ENCODE results near the gene HTD2.
"Not testable (repeated sequence)": the region's sequence is repeated elsewhere in the genome, so short reads cannot be mapped to it uniquely, and the experiment has no call there.

HTD2 gene

DNA sequence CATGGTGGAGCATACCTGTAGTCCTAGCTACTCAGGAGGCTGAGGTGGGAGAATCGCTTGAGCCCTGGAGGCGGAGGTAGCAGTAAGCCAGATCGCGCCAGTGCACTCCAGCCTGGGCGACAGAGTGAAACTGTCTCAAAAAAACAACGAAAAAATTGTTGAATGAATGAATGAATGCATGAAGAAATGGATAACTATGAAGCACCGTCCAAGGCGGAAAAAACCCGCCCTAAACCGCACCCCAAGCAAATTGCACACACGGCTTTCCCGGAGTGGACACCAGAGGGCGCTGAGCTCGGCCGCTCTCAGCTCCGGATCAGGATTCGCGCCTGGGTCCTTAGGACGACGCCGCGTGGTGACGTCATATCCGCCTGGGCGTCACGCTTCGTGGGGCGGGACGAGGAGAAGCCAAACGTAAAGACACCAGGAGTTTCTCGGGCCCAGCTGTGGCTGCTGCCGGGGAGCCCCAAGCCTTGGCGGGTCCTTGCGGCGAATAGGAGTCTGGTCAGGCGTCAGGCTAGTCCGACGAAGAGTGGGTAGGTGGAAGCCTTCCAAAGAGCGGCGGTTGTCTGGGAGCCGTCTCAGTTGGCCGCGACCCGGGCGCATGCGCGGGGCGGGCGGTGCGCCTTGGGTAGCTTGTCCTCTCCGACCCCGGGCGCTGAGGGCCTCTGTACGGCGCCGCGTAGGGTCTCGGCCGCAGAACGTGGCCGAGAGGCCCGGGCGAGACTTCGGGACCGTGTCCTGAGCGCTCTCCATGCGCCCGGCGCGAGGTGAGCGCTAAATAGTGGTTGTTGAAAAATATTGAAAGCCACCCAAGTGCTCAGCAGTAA lies at the start of gene HTD2, which contains the start of gene RPP14:
Gene HTD2 (plus strand): TSS at position 639 of the 830 bp plus-strand sequence. CDS start 11,094 bp downstream, outside the sequence.
Gene RPP14 (plus strand): TSS at position 364 of the 830 bp plus-strand sequence. CDS start 4,085 bp downstream, outside the sequence.
- in situ Hi-C loops (cut with MboI; ENCODE audit: low sequenced_read_pairs) = no loop called here

DNA sequence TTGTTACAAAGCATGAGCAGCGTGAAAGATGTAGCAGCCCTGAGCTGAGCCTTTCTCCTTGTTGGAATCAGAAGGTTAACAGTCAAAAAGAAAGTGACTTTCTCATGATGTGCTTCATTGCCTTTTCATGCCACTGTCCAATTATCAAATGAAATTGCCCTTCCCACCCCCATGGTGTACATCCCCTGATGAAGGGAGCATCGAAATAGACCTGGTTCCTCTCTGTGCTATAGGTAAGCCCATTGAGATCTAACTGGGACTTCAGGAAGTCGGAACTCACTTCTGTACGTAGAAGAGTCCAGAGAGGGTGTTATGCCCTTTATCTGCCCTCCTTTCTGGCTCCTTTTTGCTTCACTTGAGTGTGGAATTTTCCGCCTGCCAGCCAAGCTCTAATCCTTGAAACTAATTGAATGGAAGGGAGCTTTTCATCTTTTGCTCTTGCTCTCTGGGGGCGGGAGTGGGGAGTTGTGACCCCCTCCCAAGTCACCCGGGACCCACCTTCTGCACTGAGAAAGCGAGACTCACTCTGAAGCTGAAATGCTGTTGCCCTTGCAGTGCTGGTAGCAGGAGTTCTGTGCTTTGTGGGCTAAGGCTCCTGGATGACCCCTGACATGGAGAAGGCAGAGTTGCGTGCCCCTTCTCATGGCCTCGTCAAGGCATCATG lies 47.8 kb upstream of the HTD2 start:
- in situ Hi-C loops (cut with MboI; ENCODE audit: low sequenced_read_pairs) = no loop called here

DNA sequence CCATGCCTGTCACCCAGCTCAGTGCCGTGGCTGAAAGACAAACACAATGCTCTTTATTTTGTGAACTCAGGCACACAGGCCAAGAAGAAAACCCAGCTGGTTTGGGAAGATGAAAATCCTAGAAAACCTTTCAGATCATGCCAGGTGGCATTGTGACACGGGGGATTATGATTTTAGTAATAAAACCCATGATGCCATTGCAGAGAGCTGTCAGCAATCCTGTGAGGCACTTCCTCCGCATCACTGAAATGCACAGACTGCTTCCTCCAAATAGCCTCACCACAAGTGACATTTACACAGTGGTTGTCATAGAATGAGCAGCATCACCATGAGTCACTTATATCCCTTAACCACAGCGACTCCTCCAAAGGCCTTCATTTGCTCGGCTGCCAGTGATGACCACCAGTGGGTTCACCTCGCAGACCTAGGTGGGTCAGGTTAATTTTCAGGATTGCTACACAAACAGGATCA lies 46.0 kb upstream of the HTD2 start:
- in situ Hi-C loops (cut with MboI; ENCODE audit: low sequenced_read_pairs) = no loop called here

DNA sequence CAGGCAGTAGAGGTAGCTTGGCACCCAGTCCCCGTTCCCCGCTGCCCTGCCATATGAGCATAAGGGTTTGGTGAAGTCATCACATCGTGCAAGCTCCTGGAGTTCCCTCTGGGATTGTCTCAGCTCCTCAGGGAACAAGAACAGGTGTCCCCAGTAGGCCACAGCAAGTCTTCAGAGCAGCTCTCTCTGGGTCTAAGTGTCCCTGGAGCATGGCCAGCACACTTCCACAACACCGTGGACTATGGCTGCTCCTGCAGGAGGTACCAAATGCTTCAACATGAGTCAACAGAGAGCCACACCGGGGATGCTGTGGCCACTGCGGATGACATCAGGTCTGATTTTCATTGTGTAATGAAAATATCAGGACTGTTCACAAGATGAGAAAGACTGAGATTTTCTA lies 45.6 kb upstream of the HTD2 start:
- in situ Hi-C loops (cut with MboI; ENCODE audit: low sequenced_read_pairs) = no loop called here

DNA sequence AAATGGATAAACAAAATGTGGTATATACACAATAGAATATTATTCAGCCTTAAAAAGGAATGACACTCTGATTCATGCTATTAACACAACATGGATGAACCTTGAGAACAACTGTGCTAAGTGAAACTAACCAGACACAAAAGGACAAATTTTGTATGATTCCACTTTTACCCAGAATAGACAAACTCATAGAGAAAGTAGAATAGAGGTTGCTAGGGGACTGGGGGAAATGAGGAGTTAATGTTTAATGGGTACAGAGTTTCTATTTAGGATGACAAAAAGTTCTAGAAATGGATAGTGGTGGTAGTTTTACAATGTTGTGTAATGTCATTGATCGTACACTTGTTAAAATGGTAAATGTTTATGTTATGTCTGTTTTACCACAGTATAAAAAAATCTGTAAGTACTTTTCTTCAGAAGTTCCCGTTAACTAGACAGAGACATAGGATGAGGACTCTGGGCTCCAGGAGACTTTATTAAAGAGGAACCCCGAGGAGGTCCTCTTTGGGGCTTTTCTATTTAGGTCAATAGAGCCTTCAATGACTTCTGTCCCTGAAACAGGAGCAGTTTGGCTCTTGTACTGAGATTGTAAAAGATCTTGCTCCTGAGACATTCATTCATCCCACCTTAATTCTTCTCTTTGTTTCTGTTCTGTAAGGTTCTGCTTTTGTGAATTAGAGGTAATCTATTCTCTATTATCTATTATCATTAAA lies 44.2 kb upstream of the HTD2 start:
- in situ Hi-C loops (cut with MboI; ENCODE audit: low sequenced_read_pairs) = no loop called here

DNA sequence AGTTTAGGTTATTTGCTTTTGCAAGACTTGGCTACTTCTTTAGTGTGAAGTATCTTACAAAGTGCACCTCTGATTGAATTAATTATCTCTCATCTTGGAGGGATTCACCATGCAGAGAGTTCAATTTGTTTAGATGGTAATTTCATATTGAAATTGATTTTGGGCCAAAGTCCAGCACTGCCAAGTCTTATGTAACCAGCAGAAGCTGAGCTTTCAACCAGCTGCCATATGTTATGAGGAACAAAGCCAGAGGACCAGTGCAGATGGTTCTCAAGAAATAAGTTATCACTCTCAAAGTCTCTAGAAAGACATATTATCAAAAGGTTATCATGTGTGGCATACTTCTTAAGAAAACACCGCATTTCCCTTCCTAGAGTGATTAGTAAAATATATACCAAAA lies 39.7 kb upstream of the HTD2 start:
- in situ Hi-C loops (cut with MboI; ENCODE audit: low sequenced_read_pairs) = no loop called here

DNA sequence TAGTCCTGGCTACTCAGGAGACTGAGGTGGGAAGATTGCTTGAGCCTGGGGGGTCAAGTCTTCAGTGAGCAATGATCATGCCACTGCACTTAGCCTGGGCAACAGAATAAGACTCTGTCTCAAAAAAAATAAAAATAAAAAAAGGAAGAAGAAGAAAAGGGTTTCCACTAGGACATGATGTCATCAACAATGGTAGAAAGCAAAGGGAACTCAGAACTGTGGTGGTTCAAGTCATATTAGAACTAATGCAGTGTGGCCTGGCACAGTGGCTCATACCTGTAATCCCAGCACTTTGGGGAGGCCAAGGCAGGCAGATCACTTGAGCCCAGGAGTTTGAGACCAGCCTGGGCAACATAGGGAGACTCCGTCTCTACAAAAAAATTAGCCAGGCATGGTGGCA lies 38.8 kb upstream of the HTD2 start:
- in situ Hi-C loops (cut with MboI; ENCODE audit: low sequenced_read_pairs) = not testable (repeated sequence)

DNA sequence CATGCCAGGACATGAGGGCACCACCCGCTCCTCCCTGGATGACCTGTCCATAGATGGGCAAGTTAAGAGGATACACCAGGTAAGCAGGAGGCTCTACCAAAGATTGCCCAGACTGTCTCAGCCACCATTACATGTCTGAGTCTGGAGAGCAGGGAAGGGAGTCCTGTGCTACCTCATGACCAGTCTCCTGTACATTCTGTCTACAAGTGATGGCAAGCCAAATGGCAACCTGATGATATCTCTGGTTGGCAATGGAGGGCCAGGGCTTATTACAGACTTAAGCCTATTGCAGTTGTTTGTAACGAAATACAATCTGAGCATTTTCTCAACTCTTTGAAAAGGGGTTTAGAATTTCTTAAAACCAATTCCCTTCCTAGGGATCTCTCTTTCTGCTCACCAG lies 37.0 kb upstream of the HTD2 start:
- in situ Hi-C loops (cut with MboI; ENCODE audit: low sequenced_read_pairs) = no loop called here

DNA sequence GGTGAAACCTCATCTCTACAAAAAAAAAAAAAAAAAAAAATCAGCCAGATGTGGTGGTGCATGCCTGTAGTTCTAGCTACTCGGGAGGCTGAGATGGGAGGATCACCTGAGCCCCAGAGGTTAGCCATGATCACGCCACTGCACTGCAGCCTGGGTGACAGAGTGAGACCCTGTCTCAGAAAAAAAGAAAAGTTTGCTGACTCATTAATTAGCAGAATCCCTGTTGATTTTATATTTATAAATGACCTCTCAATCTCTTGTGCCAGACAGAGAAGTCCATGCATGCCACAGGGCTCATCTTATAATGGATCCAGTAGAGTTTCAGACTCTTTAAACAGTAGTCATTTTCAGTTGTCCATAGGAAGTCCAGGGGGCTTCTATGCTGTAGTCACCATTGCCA lies 35.8 kb upstream of the HTD2 start:
- in situ Hi-C loops (cut with MboI; ENCODE audit: low sequenced_read_pairs) = no loop called here

DNA sequence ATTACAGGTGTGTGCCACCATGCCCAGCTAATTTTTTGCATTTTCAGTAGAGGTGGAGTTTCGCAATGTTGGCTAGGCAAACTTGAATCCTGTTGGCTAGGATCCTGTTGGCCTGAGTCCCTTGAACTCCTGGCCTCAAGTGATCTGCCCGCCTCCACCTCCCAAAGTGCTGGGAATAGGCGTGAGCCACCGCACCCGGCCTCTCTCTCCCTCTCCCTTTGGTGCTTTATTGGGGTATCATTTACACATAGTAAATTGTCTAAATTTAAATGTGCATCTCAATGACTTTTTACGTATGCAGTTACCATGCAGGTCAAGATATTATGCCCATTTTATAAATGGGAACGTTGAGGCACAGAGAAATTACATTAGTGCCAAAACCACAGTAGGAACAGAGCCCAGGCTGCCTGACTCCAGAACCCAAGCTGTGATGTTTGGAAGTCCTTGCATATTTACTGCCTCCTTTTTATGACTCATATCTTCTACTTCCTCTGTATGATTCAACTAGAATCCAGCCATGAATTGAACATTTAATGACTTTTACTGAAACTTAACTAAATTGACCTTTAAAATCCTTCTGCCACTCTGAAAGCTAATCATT lies 34.3 kb upstream of the HTD2 start:
- in situ Hi-C loops (cut with MboI; ENCODE audit: low sequenced_read_pairs) = no loop called here

DNA sequence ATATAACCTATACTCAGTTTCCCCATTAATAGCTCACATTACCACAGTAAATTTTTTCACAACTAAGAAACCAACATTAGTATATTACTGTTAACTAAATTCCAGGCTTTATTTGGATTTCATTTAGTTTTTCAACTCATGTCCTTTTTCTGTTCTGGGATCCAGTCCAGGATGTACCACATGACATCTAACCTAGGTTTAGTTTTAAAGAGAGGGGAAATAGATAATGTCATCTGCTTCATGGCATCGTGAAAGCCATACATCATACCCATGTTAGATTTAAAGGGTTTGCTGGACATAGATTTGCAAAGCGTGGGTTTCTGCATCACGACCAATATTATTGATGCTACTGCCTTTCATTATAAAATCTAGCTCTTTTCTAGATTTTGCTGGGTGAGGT lies 33.4 kb upstream of the HTD2 start:
- in situ Hi-C loops (cut with MboI; ENCODE audit: low sequenced_read_pairs) = no loop called here

DNA sequence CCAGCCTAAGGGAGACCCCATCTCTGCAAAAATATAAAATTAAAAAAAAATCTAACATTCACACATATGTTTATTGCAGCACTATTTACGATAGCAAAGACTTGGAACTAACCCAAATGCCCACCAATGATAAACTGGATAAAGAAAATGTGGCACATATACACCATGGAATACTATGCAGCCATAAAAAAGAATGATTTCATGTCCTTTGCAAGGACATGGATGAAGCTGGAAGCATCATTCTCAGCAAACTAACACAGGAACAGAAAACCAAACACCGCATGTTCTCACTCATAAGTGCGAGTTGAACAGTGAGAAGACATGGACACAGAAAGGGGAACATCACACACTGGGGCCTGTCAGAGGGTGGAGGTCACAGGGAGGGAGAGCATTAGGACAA lies 33.0 kb upstream of the HTD2 start:
- in situ Hi-C loops (cut with MboI; ENCODE audit: low sequenced_read_pairs) = not testable (repeated sequence)

DNA sequence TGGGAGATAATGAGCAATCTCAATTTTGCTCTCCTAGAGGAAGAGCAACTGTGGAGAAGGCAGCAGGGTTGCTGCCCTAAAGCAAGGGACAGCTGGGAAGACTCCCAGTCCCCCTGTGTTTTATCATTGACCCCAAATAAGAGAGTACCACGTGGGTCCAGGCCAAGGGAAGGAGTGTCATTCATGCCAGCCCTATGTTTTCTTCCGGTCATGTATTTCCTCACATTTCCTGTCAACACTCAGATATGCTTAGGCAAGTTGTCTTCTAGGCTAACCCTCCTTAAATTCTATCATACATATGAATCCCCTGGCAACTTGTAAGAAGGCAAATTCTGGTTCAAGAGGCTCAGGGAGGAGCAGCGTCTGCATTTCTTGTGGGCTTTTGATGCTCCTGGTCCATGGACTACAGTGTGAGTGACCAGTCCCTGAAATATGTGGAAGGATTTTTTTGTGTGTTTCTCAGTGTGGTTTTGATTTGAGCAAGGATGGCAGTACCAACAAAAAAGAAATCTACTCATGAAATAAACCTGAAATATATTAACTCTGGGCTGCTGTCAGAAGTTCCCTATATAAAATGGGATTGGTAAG lies 32.2 kb upstream of the HTD2 start:
- in situ Hi-C loops (cut with MboI; ENCODE audit: low sequenced_read_pairs) = no loop called here

DNA sequence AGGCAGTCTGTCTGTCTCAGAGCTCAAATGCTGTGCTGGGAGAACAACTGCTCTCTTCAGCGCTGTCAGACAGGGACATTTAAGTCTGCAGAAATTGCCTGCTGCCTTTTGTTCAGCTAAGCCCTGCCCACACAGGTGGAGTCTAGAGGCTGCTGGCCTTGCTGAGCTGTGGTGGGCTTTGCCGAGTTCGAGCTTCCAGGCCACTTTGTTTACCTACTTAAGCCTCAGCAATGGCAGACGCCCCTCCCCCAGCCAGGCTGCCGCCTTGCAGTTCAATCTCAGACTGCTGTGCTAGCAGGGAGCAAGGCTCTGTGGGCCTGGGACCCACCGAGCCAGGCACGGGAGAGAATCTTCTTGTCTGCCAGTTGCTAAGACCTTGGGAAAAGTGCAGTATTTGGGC lies 25.3 kb upstream of the HTD2 start:
- in situ Hi-C loops (cut with MboI; ENCODE audit: low sequenced_read_pairs) = no loop called here

DNA sequence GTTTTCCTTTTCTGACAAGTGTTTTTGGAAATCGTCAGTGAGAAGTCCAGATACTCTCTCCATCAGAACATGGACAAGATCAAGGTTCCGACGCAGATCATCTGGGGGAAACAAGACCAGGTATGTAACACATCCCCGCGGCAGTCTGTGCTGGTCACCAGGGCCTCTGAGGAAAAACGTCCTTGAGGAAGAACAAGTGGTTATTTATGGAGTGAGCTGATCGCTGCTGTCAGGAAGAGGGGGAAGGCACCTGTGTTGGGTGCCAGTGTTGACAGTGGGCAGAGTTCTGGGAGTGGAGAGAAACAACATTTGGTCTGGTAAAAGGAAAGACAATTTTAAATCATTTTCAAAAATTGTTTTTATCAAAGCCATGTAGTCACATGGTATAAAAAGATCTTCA lies 21.0 kb upstream of the HTD2 start:
- in situ Hi-C loops (cut with MboI; ENCODE audit: low sequenced_read_pairs) = no loop called here

DNA sequence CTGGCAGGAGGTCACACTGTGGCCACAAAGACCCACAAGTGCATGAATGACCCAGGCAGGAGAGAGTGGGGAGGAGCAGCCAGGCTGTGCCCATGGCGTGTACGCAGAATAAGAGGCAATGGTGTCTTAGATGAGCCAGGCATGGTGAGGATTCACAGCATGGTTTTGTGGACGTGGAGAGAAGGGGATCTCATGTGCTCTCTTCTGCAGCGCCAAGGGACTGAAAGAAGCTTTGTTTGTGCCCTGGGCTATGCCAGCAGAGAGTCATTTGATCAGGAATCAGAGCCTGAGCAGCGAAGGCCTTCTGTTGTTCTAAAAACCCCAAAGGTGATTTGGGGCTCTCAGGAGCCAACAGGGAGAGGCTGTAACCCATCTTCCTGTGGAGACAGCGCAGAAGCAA lies 19.0 kb upstream of the HTD2 start:
- in situ Hi-C loops (cut with MboI; ENCODE audit: low sequenced_read_pairs) = no loop called here

DNA sequence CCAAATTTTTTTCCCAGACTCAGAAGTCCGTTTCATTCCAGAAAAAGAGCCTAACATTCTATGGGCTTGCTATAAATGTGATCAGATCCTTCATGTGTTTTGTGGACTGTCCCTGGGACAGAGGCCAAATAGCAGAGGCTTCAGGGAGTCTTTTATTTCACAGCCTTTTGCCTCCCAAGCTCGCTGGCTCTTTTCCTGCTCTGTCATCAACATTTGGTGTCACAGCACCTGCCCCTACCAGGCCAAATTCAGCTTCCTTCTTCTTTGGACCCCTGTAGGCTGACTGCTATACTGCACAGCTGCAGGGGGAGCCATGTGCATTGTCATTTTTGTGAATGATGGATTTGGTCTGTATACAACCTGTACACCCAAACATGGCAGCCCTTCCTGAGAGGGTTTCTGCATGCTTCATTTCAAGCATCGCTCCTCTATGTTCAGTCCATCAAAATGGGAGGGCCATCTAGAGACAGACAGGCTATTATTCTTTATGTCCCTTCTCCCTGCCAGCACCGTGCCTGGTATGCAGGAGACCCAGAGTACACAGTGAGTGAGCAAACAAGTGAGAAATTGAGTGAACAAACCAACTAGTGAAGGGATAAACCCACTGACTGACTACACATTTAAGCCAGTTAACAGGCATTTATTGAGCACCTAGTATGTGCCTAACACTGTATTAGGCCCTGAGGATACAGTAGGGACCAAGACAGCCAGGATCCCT lies 18.1 kb upstream of the HTD2 start:
- in situ Hi-C loops (cut with MboI; ENCODE audit: low sequenced_read_pairs) = no loop called here

DNA sequence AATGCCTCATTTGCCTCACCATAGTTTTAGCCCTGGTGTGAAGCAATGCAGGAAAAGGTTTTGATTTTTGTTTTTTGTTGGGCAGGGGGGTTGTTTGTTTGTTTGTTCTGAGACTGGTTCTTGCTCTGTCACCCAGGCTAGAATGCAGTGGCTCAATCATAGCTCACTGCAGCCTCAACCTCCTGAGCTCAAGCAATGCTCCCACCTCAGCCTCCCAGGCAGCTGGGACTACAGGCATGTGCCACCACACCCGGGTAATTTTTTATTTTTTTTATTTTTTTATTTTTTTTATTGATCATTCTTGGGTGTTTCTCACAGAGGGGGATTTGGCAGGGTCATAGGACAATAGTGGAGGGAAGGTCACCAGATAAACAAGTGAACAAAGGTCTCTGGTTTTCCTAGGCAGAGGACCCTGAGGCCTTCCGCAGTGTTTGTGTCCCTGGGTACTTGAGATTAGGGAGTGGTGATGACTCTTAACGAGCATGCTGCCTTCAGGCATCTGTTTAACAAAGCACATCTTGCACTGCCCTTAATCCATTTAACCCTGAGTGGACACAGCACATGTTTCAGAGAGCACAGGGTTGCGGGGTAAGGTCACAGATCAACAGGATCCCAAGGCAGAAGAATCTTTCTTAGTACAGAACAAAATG lies 17.2 kb upstream of the HTD2 start:
- in situ Hi-C loops (cut with MboI; ENCODE audit: low sequenced_read_pairs) = not testable (repeated sequence)

DNA sequence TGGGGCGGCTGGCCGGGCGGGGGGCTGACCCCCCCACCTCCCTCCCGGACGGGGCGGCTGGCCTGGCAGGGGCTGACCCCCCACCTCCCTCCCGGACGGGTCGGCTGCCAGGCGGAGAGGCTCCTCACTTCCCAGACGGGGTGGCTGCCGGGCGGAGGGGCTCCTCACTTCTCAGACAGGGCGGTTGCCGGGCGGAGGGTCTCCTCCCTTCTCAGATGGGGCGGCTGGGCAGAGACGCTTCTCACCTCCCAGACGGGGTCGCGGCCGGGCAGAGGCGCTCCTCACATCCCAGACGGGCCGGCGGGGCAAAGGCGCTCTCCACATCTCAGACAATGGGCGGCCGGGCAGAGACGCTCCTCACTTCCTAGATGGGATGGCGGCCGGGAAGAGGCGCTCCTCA lies 15.9 kb upstream of the HTD2 start:
- in situ Hi-C loops (cut with MboI; ENCODE audit: low sequenced_read_pairs) = not testable (repeated sequence)
